NCI-H526 (cell line): ENCODE data around the gene SLC23A2.

ENCODE experiments used
- DNase-seq, 2 experiments: peaks; one replicate each; lab custom pipeline; 2025; lab: John Stamatoyannopoulos, UW

SLC23A2 gene

GRCh38 chr20:4846821-4847220, 154.5 kb downstream of the SLC23A2 start:
- no peak for DNase-seq

- no peak for DNase-seq
Observed at GRCh38 chr20:4844751-4845465, 156.4 kb downstream of the SLC23A2 start.

GRCh38 chr20:4844325-4844724, 157.0 kb downstream of the SLC23A2 start:
- no peak for DNase-seq

GRCh38 chr20:4840801-4841200, 160.5 kb downstream of the SLC23A2 start:
- no peak for DNase-seq

GRCh38 chr20:4838526-4838925, 162.8 kb downstream of the SLC23A2 start:
- DNase-seq, result no peak

DNA sequence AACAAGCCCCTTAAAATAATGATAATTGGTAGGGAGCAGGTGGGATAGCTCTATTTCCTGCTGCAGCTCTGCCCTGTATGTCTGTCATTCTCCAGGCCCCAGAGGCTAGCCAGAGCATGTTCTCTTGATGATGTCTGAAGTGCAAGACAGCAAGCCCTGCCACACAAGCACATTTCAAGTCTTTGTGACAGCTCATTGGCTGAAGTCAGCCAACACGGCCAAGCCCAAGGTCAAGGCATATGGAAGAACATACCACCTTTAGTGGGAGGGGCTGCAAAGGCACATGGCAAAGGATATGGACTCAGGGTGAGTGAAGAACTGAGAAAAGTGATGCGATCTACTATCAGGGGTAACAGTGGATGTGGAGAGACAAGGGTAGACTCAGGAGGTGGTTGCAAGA, 163.6 kb downstream of the SLC23A2 start:
- DNase-seq, result no peak

- DNase-seq, result no peak
Observed at GRCh38 chr20:4836935-4837334, 164.4 kb downstream of the SLC23A2 start.

GRCh38 chr20:4836473-4836872, 164.8 kb downstream of the SLC23A2 start:
- DNase-seq, result no peak

- no peak for DNase-seq
Observed at GRCh38 chr20:4835244-4836177, 165.8 kb downstream of the SLC23A2 start.

- DNase-seq, result no peak
Observed at GRCh38 chr20:4833074-4833728, 168.1 kb downstream of the SLC23A2 start.

DNA sequence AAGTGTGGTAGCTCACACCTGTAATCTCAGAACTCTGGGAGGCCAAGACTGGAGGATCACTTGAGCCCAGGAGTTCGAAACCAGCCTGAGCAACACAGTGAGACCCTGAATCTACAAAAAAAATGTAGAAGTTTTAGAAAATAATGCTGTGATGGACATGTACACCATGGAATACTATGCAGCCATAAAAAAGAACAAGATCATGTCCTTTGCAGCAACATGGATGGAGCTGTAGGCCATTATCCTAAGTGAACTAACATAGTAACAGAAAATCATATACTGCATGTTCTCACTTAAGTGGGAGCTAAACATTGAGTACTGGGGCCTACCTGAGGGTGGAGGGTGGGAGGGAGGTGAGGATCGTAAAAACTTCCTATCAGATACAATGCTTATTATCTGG, 168.8 kb downstream of the SLC23A2 start:
- DNase-seq, result no peak

- DNase-seq, result no peak
Observed at GRCh38 chr20:4830696-4831095, 170.6 kb downstream of the SLC23A2 start.

DNA sequence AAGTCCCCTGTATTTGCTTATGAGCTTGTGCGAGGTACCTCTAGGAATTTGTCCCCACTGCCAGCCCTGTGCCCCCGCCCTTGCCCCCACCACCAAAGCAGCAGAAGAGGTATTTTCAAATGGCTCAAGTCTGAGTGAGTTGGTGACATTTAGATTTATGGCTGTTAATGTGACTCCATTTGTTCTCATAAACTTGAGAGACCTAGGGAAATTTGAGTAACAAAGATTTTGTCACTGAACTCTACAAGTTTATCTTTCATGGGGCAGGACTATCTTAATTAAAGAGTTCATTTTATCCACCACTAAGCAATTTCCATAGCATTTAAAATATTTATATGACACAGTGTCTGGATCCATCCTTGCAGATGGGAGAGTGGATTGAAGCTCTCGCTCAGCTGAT, 171.1 kb downstream of the SLC23A2 start:
- no peak for DNase-seq

- DNase-seq, result no peak
Observed at GRCh38 chr20:4829514-4830215, 171.6 kb downstream of the SLC23A2 start.

DNA sequence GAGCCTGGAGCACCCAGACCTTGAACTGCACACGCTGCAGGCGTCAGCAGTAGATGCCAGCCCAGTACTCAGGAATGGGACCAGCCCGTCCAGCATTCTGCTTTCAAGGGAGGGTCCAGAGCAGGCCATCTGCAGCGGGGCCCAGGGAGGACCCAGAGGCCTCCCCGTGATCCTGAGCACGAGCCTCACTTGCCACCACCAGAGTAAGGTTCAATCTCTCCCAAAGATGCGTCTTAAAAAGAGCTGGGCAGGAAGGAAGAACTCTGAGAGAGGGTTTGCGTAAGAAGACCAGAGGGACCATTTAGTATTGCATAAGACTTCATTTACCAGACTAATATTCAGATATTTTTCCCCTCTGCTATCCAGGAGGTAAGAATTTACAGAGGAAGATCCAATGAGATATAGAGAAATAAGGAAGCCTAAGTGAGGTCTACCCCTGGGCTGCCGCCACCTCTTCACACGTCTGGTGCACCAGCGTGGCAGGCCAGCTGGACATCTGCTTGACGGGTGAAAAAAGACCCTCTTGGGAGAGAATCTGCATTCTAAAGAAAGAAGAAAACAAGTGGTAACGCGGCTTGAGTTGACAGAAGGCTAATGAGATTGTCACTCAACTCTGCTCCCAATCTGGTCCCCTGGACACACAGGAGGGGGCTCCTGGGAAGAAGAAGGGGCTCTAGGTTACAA, 172.3 kb downstream of the SLC23A2 start:
- no peak for DNase-seq

DNA sequence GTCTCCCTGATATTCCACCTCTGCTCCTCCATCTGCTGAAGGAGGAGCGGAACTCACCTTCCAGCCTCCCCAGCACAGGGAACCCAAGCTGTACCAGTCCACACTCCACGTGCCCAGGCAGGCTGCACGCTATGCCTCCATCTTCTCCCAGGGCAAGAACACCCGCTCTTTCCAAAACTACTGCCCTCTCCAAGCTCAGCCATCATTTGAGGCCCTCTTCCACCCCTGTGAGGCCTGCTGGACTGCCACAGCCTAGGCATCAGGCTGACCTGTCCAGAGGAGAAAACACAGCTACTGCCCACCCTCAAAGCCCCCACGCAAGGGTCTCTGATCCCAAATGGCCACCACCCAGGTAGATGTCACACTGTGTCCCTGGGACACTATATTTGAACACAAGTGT, 179.7 kb downstream of the SLC23A2 start:
- DNase-seq, result no peak

DNA sequence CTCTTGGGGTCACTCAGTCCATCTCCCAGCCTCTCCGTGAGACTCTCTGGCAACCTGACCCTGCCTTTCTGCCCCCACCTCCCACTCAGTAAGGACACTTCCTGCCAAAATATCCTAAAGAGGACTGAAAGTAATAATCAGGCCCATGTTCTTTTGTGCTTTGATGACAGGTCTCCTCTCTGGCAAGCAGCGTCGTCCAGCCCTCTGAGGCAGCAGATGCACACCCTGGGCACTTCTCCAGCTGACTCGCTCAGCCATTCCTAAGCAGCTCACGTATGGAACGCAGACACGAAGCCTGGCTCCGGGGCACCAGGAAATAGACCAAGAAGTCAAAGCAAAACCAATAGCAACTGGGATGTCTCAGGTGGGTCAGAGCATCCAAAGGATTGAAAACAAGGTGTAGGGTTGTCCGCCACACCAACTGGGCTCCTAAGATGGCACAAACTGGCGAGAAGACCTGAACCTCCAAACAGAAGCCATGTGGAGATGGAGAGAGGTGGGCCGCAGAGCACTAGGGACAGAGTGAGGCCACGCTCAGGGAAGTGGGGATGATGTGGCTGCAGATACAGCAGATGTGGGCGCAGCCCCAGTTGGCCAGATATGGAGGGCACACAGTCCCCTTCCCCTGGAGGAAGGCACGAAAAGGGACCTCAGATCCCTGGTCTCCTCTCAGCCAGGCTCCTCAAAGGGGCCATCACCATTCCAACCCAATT, 180.3 kb downstream of the SLC23A2 start:
- no peak for DNase-seq

DNA sequence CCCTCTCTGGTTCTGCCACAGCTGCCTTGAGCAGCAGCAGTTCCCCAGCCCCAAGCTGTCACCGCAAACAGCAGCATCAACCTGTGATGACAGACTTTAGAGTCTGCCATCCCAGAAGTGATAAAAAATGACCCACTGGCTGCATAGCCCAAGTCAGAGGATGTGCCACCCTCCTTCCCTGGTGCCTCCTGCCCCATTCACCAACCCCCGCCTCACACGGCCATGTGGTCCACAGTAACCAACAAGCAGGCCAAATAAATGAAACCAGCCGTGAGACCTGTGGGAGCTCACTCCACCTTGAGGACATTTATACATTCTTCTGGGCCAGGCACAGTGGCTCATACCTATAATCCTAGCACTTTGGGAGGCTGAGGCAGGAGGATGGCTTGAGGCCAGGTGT, 181.4 kb downstream of the SLC23A2 start:
- no peak for DNase-seq

DNA sequence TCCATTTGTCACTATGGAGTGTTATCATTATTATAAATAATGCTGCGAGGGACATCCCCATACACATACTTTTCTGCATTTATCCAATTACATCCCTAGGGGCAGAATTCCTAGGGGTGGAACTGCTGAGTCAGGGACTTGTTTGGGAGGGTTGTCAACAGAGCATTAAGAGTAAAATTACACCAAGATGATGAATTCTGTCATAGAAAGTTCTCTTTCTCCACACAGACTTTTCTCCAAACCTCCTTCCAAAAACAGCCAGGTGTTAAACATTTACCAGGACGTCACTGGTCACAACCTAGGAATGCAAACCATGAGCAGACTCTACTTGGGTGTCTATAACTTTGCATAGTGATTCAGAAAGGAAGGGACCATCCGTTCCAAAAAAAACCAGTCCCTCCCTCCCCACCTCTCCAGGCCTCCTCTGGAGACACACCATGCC, 184.1 kb downstream of the SLC23A2 start:
- DNase-seq, result no peak

DNA sequence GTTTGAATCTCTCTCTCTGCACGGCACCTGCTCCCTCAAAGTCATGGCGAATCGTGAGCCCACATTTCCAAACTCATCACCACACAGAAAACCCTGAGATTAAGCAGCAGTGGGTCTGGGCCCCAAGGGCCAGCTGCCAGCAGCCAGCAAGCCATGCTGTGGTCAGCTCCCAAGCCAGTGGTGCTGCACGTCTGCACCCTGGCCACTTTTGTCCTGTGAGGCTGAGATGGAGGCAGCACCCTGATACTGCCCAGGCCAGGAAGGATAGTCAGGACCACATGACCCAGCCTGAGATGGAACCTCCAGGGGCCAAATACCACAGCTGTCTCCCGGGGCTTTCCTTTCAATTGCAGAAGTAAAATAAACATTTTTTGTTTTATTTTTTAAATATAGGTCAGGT, 185.7 kb downstream of the SLC23A2 start:
- DNase-seq, result no peak
